ENCODE results near the gene RASAL1.
A peak's percentile ranks its signal among the peaks of the same experiment; 100 is the strongest.

Gene RASAL1, protein sequence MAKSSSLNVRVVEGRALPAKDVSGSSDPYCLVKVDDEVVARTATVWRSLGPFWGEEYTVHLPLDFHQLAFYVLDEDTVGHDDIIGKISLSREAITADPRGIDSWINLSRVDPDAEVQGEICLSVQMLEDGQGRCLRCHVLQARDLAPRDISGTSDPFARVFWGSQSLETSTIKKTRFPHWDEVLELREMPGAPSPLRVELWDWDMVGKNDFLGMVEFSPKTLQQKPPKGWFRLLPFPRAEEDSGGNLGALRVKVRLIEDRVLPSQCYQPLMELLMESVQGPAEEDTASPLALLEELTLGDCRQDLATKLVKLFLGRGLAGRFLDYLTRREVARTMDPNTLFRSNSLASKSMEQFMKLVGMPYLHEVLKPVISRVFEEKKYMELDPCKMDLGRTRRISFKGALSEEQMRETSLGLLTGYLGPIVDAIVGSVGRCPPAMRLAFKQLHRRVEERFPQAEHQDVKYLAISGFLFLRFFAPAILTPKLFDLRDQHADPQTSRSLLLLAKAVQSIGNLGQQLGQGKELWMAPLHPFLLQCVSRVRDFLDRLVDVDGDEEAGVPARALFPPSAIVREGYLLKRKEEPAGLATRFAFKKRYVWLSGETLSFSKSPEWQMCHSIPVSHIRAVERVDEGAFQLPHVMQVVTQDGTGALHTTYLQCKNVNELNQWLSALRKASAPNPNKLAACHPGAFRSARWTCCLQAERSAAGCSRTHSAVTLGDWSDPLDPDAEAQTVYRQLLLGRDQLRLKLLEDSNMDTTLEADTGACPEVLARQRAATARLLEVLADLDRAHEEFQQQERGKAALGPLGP

DNA sequence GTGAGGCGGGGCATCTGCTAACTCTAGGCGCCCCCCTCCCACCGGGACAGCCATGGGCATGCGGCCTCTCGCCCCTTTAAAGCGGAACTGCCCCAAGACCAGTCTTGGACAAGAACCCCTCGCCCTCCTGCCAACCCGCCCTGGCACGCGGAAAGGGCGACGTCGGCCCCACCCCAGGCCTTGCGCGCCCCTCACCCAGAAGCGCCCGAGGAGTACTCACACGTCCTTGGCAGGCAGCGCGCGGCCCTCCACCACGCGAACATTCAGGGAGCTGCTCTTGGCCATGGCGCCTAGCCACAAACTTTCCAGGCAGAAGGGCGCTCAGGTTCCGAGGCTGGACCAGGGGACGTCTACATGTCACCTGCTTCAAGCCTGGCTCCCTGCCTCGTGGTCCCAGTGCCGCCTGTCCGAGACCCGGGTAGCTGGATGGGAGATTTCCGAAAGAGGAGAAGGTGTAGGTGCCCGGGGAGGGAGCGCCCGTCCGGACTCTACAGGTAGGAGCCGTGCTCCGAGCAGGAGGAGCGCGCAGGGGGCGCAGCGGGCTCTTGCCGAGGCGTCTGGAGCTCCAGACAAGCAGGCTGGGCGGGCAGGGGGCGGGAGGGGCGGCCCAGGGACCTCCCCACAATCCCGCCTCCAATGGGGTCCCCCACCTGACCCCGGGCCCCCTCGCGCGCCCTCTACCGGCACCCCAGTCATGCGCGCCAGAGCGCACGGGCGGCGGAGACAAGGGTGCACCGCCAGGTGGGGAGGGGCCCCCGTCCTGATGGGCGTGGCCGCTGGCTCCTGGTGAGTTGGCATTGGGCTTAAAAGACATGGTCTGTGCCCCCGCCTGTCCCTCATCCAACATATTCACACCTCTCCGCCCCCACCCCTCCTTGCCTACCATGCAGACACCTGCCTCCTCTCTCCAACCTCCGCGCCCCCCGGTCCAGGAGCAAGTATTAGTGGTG is at the start of gene RASAL1:
Gene RASAL1 (minus strand): TSS at position 584 of the 950 bp plus-strand sequence. CDS start 299 bp downstream, at position 285.
- FAIRE-seq = no peak

DNA sequence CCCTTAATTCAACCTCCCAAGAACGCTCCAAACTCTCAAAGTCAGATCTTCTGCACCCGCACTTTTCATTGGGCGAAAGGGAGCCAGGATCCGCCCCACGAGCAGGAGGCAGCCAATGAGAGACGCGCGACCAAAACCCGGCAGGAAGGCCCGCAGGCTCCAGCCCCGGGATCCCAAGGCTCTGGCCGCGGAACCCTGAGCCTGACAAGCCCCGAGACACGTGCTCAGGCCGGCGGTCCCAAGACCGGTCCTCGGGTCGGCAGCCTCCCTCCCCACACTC is 49.3 kb upstream of the RASAL1 start:
- peak; percentile 55 for FAIRE-seq

DNA sequence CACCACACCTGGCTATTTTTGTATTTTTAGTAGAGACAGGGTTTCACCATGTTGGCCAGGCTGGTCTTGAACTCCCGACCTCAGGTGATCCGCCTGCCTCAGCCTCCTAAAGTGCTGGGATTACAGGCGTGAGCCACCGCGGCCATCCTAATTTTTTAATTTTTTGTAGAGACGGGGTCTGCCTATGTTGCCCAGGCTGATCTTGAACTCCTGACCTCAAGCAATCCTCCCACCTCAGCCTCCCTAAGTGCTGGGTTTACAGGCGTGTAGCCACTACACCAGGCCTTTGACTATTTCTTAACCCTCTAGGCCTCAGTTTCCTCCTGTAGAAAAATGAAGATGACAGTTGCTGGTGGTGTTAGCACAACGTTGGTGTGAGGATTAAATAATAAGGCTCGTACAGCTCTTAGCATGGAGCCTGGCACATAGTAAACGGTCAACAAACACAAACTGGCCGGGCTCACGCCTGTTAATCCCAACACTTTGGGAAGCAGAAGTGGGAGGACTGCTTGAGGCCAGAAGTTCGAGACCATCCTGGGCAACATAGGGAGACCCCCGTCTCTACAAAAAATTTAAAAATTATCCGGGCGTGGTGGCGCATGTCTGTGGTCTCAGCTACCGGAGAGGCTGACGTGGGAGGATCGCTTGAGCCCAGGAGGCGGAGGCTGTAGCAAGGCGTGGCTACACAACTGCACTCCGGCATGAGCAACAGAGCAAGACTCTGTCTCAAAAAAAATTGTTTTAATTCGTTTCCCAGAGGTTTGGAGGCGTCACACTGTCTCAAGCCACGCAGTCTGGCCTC is 48.7 kb upstream of the RASAL1 start:
- FAIRE-seq = no peak

DNA sequence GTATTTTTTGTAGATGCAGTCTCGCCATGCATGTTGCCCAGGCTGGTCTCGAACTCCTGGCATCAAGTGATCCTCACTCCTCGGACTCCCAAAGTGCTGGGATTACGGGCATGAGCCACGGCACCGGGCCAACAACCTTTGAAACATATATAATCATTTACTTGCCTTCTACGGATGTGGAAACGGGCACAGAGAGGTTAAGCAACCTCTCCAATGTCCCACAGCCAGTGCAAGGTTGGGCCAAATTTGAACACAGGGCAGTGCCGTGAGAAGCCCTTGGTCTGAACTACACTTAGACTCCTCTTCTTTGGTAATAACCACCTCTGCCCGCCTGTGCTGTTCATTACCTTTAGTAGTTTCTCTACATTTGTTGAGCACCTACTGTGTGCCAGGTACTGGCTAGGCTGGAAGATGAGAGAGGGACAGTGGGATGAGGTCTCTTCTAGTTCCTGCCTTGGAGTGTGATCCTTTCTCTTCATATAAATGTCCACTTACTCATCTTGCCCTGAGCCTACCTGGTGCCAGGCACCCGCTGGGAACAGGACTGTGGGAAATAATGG is 47.5 kb upstream of the RASAL1 start:
- FAIRE-seq = no peak

DNA sequence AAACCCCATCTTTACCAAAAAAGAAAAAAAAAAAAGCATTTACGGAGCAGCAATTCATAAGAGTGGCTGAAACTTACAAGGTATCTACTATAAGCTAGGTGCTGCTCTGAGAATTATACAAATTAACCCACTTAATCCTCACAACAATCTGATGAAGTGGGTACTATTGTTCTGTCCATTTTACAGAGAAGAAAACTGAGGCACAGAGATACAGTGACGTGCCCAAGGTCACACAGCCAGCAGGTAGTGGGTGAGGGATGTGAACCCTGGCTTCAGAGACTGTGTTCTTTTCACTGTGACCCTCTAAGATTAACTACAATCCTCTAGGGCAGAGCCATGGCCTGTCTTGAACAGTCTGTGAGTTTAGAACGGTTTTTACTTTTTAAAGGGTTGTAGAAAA is 46.4 kb upstream of the RASAL1 start:
- FAIRE-seq = no peak

DNA sequence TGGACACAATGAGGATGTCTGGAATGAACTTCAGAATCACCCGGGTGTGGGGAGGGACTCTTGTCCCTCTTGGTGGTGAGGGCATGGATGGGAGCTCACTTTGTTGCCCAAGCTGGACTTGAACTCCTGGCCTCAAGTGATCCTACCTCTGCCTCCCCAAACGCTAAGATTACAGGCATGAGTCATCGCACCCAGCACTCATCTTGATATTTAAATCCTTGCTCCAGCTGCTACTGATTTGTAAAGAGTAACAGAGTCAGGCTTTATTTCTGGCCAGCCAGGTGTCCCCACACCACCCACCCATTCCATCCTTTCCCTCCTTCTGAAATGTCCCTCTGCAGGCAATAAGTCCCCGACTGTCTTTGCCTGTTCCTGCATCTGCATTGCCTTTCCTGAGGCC is 44.8 kb upstream of the RASAL1 start:
- FAIRE-seq = no peak

DNA sequence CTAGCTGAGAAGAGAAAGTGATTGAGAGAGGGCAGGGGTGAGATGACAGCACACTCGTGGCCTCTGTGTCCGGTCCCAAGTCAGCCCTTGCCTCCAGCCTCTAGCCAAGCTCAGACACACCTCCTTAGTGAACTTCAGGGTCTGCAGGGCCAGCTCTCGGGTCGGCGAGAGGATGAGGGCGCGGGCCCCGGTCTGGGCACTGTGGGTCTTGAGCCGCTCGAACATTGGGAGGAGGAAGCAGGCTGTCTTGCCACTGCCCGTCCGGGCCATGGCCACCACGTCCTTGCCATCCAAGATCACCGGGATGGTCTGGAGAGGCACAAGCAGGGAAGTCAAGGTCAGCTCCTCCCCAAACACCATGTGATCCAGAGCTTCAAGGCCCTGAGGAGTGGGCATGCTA is 43.5 kb upstream of the RASAL1 start:
- no peak for FAIRE-seq

DNA sequence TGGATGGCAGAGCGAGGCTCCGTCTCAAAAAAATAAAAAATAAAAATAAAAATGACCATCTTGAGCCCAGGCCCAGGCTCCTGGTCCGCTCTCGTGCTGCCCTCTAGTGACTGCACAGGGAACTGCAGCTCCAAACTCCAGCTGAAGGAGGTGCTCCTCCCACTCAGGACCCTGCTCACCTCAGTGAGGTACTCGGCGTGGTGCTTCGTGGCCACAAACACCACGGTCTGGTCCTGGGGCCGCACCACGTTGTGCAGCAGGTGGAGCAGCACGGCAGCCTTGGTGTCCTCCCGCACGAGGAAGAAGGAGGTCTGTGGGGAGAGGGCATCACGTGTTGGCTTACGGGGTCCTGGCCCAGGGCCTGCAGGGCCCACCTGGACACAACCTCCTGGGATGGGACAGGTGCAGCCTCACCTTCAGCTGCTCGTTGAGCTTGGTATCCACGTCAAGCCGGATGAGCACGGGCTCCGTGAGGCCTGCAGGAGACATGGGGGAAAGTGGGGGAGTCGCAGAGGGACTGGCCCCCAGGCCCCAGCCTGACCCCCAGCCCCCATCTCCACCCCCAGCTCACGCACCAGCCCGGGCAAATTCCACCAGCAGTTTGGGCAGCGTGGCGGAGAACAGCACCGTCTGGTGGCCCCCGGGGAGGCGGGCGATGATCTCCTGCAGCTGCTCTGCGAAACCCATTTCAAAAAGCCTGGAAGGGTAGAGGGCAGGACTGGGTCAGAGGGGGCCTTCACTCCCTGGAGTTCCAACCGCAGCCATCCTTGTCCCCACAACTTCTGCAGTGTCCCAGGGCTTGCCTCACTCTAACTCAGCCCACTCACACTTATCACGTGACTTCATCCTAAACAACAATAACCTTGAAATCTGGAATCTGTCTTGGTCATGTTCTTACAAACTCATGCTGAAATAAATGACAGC is 39.2 kb upstream of the RASAL1 start:
- FAIRE-seq = no peak

DNA sequence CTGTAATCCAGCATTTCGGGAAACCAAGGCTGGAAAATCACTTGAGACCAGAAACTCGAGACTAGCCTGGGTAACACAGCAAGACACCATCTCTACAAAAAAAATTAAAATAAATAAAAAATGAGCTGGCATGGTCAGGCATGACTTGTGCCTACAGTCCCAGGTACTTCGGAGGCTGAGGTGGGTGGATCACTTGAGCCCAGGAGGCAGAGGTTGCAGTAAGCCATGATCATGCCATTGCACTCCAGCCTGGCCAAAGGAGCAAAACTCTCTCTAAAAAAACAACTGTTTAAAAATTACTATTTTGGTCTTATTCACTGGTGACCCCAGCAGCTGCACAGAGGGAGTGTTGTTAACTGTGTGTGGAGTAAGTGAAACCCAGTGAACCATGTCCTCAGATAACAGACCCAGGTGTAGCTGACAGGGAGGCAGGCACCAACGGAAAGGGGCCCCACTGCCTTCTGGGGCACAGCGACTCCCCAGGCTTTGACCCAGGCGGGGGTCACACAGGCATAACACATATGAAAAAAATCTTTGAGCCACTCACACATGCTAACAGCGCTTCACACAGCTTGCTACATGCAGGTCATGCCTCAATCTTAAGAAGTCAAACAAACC is 37.6 kb upstream of the RASAL1 start:
- no peak for FAIRE-seq

DNA sequence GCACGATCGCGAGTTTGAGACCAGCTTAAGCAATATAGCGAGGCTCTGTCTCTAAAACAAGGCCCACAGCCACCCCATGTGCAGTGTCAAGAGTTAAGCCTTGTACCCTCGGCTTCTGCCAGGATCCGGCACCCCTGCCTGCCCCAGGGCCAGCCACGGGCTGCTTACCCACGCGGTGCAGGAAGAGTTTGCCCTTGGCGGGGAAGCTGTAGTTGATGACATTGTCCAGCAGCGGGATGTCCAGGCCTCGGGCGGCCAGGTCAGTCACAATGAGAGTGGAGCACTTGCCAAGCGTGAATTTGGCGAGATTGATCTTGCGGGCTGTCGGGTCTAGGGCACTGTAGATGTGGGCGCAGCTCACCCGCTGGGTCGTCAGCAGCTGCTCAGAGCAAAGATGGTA is 36.6 kb upstream of the RASAL1 start:
- FAIRE-seq = no peak

DNA sequence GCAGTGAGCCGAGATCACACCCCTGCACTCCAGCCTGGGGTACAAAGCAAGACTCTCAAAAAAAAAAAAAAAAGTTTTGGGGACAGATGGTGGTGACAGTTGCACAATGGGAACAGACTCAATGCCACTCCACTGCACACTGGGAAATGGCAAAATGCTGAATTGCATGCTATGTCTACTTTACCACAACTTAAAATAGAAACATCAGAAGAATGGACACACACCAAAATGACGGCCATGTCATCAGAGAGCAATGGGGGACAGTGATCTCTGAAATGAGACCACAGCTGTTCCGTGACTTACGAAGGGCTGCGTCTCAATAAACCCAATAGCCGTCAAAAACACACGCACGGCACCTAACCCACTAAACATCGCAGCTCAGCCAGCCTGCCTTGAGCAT is 36.0 kb upstream of the RASAL1 start:
- no peak for FAIRE-seq

DNA sequence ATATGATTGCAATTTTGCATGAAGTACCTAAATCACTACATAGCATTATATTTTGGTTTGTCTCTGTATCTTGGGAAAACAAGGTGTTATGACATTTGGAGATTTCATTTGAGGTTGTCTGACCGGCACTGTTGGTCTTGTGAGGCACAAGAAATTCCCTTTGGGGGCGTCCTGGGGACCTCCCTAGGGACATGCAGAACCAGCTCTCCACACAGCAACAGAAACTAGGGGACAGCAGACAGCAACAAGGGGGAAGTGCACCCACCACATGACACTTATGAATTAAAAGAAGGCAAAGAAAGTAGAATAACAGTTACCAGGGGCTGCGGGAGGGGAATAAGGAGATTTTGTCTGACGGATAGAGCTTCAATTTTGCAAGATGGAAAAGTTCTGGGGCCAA is 35.4 kb upstream of the RASAL1 start:
- FAIRE-seq = no peak

DNA sequence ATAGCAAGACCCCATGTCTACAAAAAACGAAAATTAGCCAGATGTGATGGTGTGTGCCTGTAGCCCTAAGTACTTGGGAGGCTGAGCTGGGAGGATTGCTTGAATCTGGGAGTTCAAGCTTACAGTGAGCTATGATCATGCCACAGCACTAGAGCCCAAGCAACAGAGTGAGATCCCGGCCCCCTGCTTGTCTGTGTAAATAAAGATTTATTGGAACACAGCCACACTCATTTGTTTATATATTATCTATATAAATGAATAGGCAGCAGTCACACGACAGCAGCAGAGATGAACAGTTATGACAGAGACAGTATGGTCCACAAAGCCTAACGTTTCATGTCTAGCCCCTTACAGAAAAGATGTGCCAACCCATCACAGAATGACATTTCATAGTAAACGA is 34.9 kb upstream of the RASAL1 start:
- no peak for FAIRE-seq

DNA sequence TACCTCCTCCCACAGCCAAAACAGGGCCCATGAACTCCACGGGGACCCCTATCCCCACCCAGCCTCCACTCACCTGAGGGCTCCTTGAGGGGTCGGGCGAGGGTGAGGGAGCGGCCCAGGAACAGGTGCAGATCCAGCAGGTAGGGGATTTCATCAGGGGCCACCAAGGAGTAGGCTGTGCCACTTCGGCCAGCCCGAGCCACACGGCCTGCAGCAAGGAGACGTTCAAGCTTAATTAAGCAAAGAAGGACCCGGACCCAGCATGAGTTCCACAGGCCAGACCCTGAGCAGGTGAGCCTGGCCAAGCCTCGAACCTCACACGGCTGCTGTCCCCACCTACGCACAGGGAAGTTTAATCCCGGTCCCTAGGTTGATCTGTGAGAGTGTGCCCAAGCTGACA is 34.1 kb upstream of the RASAL1 start:
- FAIRE-seq = no peak

DNA sequence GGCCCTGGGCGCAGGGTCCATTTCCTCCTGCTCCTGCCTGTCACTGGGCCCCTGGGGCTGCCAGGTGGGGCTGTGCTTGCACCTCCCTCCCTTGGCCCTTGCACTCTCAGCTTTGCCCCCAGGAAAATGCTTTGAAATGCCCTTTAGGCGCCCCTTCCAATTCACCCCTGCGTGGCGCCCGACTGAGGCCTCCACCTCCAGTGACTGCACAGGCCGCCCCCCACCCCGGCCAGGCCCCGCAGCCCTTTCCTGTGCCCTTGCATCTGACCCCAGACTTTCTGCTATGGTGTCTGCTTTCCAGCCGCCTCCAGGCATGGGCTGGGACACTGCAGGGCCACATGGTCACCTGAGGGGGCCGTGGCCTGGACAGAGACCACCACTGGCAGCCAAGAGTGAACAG is 32.3 kb upstream of the RASAL1 start:
- no peak for FAIRE-seq

DNA sequence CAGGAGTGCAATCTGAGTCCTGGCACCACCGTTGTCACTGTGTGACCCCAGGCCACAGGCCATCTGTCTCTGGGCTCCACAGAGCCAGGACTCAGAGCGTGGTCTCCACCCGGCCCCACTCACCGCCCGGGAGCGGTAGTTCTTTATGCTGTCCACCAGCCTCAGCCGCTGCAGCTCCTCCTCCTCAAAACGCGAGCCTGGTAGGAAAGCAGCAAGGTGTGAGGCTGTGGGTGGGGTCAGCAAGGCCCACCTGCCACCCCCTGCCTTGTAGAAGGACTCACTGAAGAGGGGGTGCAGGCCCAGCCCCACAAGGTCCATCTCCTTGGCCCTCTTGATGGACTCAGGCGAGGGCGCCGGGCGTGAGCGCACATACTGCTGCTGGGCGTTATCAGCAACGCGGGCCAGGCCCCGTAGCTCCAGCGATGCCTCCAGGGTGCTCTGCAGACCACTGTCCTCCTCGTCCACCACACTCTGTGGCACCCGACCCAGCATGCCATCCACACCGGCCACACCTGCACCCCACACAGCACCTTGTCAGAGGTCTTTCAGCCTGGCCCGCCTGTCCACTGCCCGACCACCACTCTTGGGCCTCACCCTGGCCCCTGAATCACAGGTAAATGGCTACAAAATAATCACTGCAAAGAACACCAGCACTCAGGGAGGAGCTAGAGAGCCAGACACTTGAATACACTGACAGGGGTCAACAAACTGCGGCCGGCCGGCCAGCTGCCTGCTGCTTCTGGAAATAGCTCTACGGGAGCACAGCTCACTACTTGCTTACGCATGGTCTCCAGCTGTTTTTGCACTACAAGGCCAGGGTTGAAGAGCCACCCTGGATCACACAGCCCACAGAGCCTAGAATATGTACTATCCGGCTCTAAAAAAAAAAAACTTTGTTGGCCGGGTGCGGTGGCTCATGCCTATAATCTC is 30.2 kb upstream of the RASAL1 start:
- no peak for FAIRE-seq

DNA sequence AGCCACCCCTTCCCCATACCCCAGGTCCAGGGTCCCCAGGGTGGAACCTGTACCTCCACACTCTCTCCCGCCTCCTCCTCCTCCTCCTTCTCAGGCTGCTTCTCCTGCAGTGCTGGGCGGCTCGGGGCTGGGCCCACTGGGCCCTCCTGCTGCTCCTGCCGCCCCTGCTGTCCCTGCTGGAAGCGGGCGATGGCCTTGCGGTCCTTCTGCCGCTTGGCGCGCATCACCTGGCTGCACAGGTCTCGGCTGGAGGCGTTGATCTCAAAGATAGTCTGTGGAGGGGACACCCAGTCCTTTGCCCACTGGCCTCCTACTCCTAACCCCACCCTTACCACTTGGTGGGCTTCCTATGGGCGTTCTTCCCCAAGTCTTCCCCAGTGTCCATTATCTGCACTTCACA is 28.5 kb upstream of the RASAL1 start:
- FAIRE-seq = no peak

DNA sequence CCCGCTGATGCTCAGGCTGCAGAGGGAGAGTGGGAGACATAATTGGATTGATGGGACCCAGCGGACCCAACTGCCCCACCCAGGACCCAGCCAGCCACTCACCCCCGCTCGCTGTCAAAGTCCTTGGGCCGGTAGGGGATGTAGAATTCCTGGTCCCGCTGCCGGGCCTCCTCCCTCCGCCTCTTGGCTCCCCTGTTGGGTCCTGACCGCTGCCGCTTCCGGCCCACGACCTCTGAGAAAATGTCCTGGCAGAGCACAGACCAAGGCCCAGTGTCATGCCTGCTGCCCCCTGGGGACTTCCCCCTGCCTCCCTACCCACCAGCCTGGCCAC is 27.4 kb upstream of the RASAL1 start:
- FAIRE-seq = no peak
